Measurements from ENCODE around the gene ANTXR1. TPM values are rescaled to one million over a fixed set of nuclear protein-coding genes. Genes with fewer than 3 reads are reported as not detected.

The ANTXR1 gene
- total RNA-seq = not detected
- polyA plus RNA-seq = not detected

DNA sequence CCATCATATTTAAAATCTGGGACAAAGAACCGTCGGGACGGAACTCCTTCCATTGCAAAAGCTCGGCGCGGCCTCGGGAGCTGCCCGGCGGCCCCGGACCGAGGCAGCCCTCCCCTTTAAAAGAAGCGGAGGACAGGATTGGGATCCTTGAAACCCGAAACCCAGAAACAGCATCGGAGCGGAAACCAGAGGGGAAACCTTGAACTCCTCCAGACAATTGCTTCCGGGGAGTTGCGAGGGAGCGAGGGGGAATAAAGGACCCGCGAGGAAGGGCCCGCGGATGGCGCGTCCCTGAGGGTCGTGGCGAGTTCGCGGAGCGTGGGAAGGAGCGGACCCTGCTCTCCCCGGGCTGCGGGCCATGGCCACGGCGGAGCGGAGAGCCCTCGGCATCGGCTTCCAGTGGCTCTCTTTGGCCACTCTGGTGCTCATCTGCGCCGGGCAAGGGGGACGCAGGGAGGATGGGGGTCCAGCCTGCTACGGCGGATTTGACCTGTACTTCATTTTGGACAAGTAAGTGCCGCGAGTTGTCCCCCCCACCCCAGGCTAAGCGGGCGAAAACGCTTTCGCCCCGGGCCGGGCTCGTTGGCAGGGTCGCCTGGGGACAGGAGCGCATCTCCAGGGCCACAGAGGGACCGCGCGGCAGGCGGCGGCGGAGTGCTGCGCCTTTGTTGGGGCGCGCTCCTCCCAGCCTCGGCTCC lies at the start of gene ANTXR1:
ANTXR1 (plus strand) TSS at position 38 of the 698 bp plus-strand sequence; CDS start at position 359, 321 bp downstream.
- Histone ChIP-seq H3K27ac (ENCODE audit: insufficient read depth, low read length, poor library complexity, severe bottlenecking) (no peak within 1 kb of the TSS), H3K9me3 (ENCODE audit: control insufficient read depth in 2 of 2, low read length in 2 of 2) (no peaks in the 10 kb centered on the region), H3K36me3 (ENCODE audit: control insufficient read depth, insufficient read depth, low read length) (no peaks in the 10 kb centered on the region), H3K27me3 (ENCODE audit: control insufficient read depth, insufficient read depth, low read length) (peaks cover 29% of the 10 kb centered on the region), H3K4me3 (ENCODE audit: low read depth, low read length) (peak within 1 kb of the TSS; percentile 23), H3K4me1 (ENCODE audit: control insufficient read depth, insufficient read depth, low read length, poor library complexity, severe bottlenecking) (peaks cover 15% of the 10 kb centered on the region)
- Mint-ChIP-seq H3K27me3 (peaks cover 77% of the 10 kb centered on the region), H3K36me3 (no peaks in the 10 kb centered on the region), H3K4me3 (peak within 1 kb of the TSS; percentile 79 to 90 (median 81)), H3K4me1 (peaks cover 0 to 20% (median 9%) of the 10 kb centered on the region in 4 donors), H3K9me3 (peaks cover 0 to 1% (median 0%) of the 10 kb centered on the region in 7 donors), H3K27ac (peak within 1 kb of the TSS in 1 of 3 donors; percentile 35)
- ATAC-seq (ENCODE audit: low read depth in 2 of 2) (no peak), DNase-seq (peak in 2 of 3 donors; percentile 8 to 9)

DNA sequence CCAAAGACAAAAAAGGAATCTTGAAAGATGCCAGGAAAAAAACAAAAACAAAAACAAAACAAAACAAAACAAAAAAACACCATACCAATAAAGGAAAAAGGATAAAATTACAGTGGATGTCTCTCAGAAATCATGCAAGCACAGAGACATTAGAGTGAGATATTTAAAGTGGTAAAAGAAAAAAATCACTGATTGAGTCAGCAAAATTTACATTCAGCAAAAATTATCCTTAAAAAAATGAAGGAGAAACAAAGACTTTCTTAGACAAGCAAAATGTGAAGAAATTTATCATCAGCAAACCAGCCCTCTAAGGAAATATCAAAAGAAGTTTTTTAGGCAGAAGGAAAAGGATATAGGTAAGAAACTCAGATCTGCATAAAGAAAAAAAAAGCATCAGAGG lies 48.7 kb upstream of the ANTXR1 start:
- no peak overlapping the region for H3K27ac ChIP-seq (ENCODE audit: insufficient read depth, low read length, poor library complexity, severe bottlenecking)
- H3K36me3 ChIP-seq (ENCODE audit: control insufficient read depth, insufficient read depth, low read length) = no peaks in the 10 kb centered on the region
- H3K36me3 Mint-ChIP-seq = no peaks in the 10 kb centered on the region
- no peaks in the 10 kb centered on the region for H3K4me1 Mint-ChIP-seq
- no peaks in the 10 kb centered on the region for H3K4me1 ChIP-seq (ENCODE audit: control insufficient read depth, insufficient read depth, low read length, poor library complexity, severe bottlenecking)
- no peak overlapping the region for H3K4me3 Mint-ChIP-seq
- H3K27me3 Mint-ChIP-seq = peaks cover 38% of the 10 kb centered on the region
- no peak overlapping the region for H3K4me3 ChIP-seq (ENCODE audit: low read depth, low read length)
- DNase-seq (no peak), ATAC-seq (ENCODE audit: low read depth in 2 of 2) (no peak)
- H3K9me3 ChIP-seq (ENCODE audit: control insufficient read depth in 2 of 2, low read length in 2 of 2) = no peaks in the 10 kb centered on the region
- peaks cover 13% of the 10 kb centered on the region for H3K27me3 ChIP-seq (ENCODE audit: control insufficient read depth, insufficient read depth, low read length)
- no peak overlapping the region for H3K27ac Mint-ChIP-seq
- peaks cover 0 to 4% (median 0%) of the 10 kb centered on the region in 7 donors for H3K9me3 Mint-ChIP-seq

DNA sequence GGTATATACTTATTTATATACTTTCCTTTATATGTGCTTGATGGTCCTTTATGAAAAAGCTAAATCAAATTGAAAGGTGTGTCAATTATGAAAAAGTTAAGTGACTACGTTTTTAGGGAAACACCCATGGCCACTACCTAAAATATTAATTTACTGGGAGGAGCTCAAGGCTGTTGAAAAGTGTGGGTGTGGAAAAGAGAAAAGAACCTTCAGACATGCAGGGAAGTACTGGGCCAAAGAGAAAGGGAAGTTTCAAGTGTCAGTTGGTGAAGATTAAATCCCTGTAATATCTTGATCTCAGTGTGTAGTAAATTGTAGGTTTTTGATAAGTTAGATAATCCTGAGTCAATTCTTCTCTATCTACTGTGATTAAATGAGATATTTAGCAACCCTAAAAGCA lies 44.8 kb upstream of the ANTXR1 start:
- H3K27me3 ChIP-seq (ENCODE audit: control insufficient read depth, insufficient read depth, low read length) = peaks cover 12% of the 10 kb centered on the region
- no peaks in the 10 kb centered on the region for H3K4me1 Mint-ChIP-seq

DNA sequence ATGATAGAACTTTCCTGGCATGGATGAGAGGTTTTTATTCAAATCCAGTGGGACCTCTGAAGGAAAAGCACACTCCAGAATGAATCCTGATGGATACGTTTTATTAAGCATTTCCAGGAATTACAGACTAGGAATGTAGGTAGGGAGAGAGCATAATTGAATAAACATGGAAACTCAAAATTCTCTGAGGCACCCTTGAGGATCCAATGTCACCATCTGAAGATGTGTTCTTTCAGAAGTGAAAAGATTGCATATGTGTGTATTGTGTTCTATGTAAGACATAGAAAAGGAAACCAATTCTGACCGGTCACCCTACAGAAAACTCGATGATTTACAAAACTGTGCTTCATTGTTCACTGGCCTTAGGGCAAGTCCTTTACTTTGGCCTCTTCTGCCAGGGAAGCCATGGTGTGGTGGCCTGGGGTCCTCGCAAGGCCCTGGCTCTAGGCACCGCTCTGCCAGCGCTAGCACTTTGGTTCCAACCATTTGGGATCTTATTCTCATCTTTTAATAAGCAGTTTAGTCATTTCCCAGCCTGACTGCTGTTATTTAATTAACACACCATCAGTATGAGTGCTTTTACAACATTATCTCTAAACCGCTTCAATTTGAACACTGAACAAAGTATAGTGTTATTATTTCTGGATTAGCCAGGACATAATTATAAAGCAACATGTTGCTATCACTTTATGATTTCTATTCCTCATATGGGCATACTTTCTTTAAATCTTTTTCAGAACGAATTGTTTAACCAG lies 43.1 kb upstream of the ANTXR1 start:
- Histone ChIP-seq H3K4me1 (ENCODE audit: control insufficient read depth, insufficient read depth, low read length, poor library complexity, severe bottlenecking) (no peaks in the 10 kb centered on the region), H3K27ac (ENCODE audit: insufficient read depth, low read length, poor library complexity, severe bottlenecking) (no peak overlapping the region), H3K36me3 (ENCODE audit: control insufficient read depth, insufficient read depth, low read length) (no peaks in the 10 kb centered on the region), H3K9me3 (ENCODE audit: control insufficient read depth in 2 of 2, low read length in 2 of 2) (no peaks in the 10 kb centered on the region), H3K4me3 (ENCODE audit: low read depth, low read length) (no peak overlapping the region), H3K27me3 (ENCODE audit: control insufficient read depth, insufficient read depth, low read length) (peaks cover 15% of the 10 kb centered on the region)
- Mint-ChIP-seq H3K27ac (no peak overlapping the region), H3K27me3 (peaks cover 3% of the 10 kb centered on the region), H3K4me1 (no peaks in the 10 kb centered on the region), H3K36me3 (no peaks in the 10 kb centered on the region), H3K9me3 (peaks cover 0 to 4% (median 0%) of the 10 kb centered on the region in 7 donors), H3K4me3 (no peak overlapping the region)
- DNase-seq (no peak), ATAC-seq (ENCODE audit: low read depth in 2 of 2) (no peak)

More for the DNA sequence above, 44.8 kb upstream of the ANTXR1 start:
- Mint-ChIP-seq H3K4me3 (no peak overlapping the region), H3K9me3 (peaks cover 0 to 4% (median 0%) of the 10 kb centered on the region in 7 donors), H3K27me3 (peaks cover 18% of the 10 kb centered on the region), H3K27ac (no peak overlapping the region), H3K36me3 (no peaks in the 10 kb centered on the region)
- DNase-seq = no peak
- no peaks in the 10 kb centered on the region for H3K4me1 ChIP-seq (ENCODE audit: control insufficient read depth, insufficient read depth, low read length, poor library complexity, severe bottlenecking)
- no peaks in the 10 kb centered on the region for H3K36me3 ChIP-seq (ENCODE audit: control insufficient read depth, insufficient read depth, low read length)
- H3K9me3 ChIP-seq (ENCODE audit: control insufficient read depth in 2 of 2, low read length in 2 of 2) = no peaks in the 10 kb centered on the region
- H3K4me3 ChIP-seq (ENCODE audit: low read depth, low read length) = no peak overlapping the region
- ATAC-seq (ENCODE audit: low read depth in 2 of 2) = no peak
- H3K27ac ChIP-seq (ENCODE audit: insufficient read depth, low read length, poor library complexity, severe bottlenecking) = no peak overlapping the region

DNA sequence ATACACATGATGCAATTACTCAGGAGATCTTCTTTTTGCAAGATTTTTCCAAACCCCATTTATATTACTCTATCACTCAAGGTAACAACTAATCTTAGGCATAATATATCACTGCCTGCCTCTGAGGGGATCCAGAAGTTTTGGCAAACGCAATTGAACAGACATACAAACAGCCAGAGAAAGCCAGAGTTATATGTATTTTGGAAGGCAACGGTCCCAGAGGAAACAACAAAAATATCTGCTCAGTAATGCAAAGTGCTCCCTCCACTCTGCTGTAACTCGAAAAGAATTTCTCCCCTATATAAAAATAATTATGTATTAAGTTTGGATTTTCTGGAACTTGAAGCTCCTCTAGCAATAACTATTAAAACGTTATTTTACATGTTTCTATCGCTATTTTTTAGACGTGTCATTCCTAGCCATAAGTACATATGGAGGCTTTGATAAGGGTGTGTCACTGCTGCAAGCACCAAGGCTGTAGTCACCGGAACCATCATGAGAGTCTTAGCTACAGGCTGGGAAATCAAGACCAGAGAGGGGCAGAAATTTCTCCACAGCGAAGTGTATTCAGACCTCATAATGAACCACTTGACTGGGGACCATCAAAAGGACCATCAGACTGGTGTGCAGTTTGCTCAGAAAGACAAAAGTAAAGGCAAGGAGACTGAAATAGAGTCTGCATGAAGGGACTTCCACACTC lies 42.3 kb upstream of the ANTXR1 start:
- H3K4me1 Mint-ChIP-seq = no peaks in the 10 kb centered on the region
- H3K4me3 ChIP-seq (ENCODE audit: low read depth, low read length) = no peak overlapping the region
- H3K4me3 Mint-ChIP-seq = no peak overlapping the region
- H3K27ac ChIP-seq (ENCODE audit: insufficient read depth, low read length, poor library complexity, severe bottlenecking) = no peak overlapping the region
- H3K4me1 ChIP-seq (ENCODE audit: control insufficient read depth, insufficient read depth, low read length, poor library complexity, severe bottlenecking) = no peaks in the 10 kb centered on the region
- peaks cover 0 to 4% (median 0%) of the 10 kb centered on the region in 7 donors for H3K9me3 Mint-ChIP-seq
- H3K36me3 ChIP-seq (ENCODE audit: control insufficient read depth, insufficient read depth, low read length) = no peaks in the 10 kb centered on the region
- ATAC-seq (ENCODE audit: low read depth in 2 of 2) = no peak
- no peaks in the 10 kb centered on the region for H3K9me3 ChIP-seq (ENCODE audit: control insufficient read depth in 2 of 2, low read length in 2 of 2)
- no peaks in the 10 kb centered on the region for H3K27me3 Mint-ChIP-seq
- peaks cover 19% of the 10 kb centered on the region for H3K27me3 ChIP-seq (ENCODE audit: control insufficient read depth, insufficient read depth, low read length)
- H3K27ac Mint-ChIP-seq = no peak overlapping the region
- no peaks in the 10 kb centered on the region for H3K36me3 Mint-ChIP-seq
- DNase-seq = no peak

DNA sequence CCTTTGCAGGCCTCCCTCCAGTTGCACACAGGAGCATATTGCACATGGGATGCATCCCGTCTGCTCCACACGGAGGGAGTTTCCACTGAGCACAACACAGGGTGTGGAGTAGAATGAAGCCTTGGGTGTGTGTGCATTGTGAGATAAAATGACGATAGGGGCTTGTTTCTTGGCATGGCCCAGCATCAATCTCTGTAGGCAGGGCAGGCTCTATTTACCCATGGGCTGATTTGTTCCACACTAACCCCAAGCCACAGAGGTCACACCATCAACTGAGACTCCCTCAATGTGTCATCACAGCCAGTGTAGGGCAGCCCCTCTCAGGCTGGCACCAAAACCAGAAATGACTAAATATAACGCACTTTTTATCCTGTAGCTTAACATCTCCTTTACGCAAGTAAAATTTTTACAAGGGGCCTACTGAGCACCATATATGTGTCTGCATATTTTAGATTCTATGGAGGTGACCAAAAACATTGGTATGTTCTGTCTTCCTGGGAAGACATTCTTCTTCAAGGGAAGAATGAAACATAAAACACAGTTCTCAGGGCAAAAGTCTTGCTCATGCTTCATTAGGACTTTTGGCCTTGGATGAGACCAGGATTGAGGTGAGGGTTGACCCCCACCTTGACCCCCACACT lies 41.3 kb upstream of the ANTXR1 start:
- H3K4me3 ChIP-seq (ENCODE audit: low read depth, low read length) = no peak overlapping the region
- H3K9me3 ChIP-seq (ENCODE audit: control insufficient read depth in 2 of 2, low read length in 2 of 2) = no peaks in the 10 kb centered on the region
- Mint-ChIP-seq H3K4me3 (no peak overlapping the region), H3K27ac (no peak overlapping the region), H3K4me1 (no peaks in the 10 kb centered on the region), H3K27me3 (no peaks in the 10 kb centered on the region), H3K9me3 (peaks cover 0 to 4% (median 0%) of the 10 kb centered on the region in 7 donors), H3K36me3 (no peaks in the 10 kb centered on the region)
- no peaks in the 10 kb centered on the region for H3K36me3 ChIP-seq (ENCODE audit: control insufficient read depth, insufficient read depth, low read length)
- H3K27ac ChIP-seq (ENCODE audit: insufficient read depth, low read length, poor library complexity, severe bottlenecking) = no peak overlapping the region
- DNase-seq (no peak), ATAC-seq (ENCODE audit: low read depth in 2 of 2) (no peak)
- peaks cover 22% of the 10 kb centered on the region for H3K27me3 ChIP-seq (ENCODE audit: control insufficient read depth, insufficient read depth, low read length)
- no peaks in the 10 kb centered on the region for H3K4me1 ChIP-seq (ENCODE audit: control insufficient read depth, insufficient read depth, low read length, poor library complexity, severe bottlenecking)

DNA sequence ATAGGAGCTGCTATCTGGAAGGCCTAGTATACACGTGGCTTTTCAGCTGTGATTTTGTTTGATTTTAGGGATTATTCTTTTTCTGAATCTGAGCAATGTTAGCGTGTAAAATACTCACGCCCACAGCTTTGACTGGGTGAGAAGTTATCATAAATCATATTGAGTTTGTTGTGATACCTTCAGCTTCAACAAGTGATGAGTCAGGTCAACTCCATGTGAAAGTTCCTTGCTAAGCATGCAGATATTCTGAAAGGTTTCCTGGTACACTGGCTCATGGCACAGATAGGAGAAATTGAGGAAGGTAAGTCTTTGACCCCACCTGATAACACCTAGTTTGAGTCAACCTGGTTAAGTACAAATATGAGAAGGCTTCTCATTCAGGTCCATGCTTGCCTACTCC lies 38.7 kb upstream of the ANTXR1 start, which contains the start of gene GKN1:
GKN1 (plus strand) TSS at position 386 of the 400 bp plus-strand sequence. CDS start 42 bp downstream, outside the sequence.
- Mint-ChIP-seq H3K36me3 (no peaks in the 10 kb centered on the region), H3K4me3 (no peak within 1 kb of the TSS)
- DNase-seq = no peak

More for the DNA sequence above, 38.7 kb upstream of the ANTXR1 start, which contains the start of gene GKN1:
- Mint-ChIP-seq H3K9me3 (peaks cover 0 to under 1% (median 0%) of the 10 kb centered on the region in 7 donors), H3K27ac (no peak within 1 kb of the TSS), H3K27me3 (peaks cover 4% of the 10 kb centered on the region), H3K4me1 (no peaks in the 10 kb centered on the region)
- no peaks in the 10 kb centered on the region for H3K36me3 ChIP-seq (ENCODE audit: control insufficient read depth, insufficient read depth, low read length)
- no peaks in the 10 kb centered on the region for H3K9me3 ChIP-seq (ENCODE audit: control insufficient read depth in 2 of 2, low read length in 2 of 2)
- peaks cover 25% of the 10 kb centered on the region for H3K27me3 ChIP-seq (ENCODE audit: control insufficient read depth, insufficient read depth, low read length)
- no peak within 1 kb of the TSS for H3K27ac ChIP-seq (ENCODE audit: insufficient read depth, low read length, poor library complexity, severe bottlenecking)
- no peak within 1 kb of the TSS for H3K4me3 ChIP-seq (ENCODE audit: low read depth, low read length)
- no peak for ATAC-seq (ENCODE audit: low read depth in 2 of 2)
- H3K4me1 ChIP-seq (ENCODE audit: control insufficient read depth, insufficient read depth, low read length, poor library complexity, severe bottlenecking) = no peaks in the 10 kb centered on the region

Measured in CD4-positive, CD25-positive, alpha-beta regulatory T cell (primary cell).